Activated T-cell treated with anti-CD3 and anti-CD28 coated beads, Interleukin-2, amount 50 U/mL, for 72 hours (primary cell): ENCODE results near the gene PERM1. TPM values are rescaled to one million over a fixed set of nuclear protein-coding genes. Genes with fewer than 3 reads are reported as not detected.
"Not testable (repeated sequence)": the region's sequence is repeated elsewhere in the genome, so short reads cannot be mapped to it uniquely, and the experiment has no call there.

Source experiments
- ATAC-seq, 2 donors: fragments of 150-1000 bp; cut with Tn5 transposase; replicated peaks in 1 of 2; 2 replicates each; pipeline ENCODE4 v1.10.0; 2021; ENCODE audit warnings: moderate library complexity in 2 of 2, mild to moderate bottlenecking in 1 of 2
- DNase-seq, 2 donors: peaks; one replicate each; pipeline ENCODE4 v3.0.0; 2021 to 2022; ENCODE audit warnings: mixed read lengths in 1 of 2
- H3K27ac Mint-ChIP-seq: one replicate; pipeline ENCODE4 v1.8.0; 2022; ENCODE audit warnings: mild to moderate bottlenecking, moderate library complexity, mixed read lengths
- H3K27me3 Mint-ChIP-seq: one replicate; pipeline ENCODE4 v1.8.0; 2022; ENCODE audit warnings: low read depth, mixed read lengths
- H3K36me3 Mint-ChIP-seq, 2 donors: one replicate each; pipeline ENCODE4 v1.8.0; 2022; ENCODE audit warnings: mixed read lengths in 2 of 2, mild to moderate bottlenecking in 1 of 2; ENCODE audit not compliant: insufficient read depth in 2 of 2
- H3K4me1 Mint-ChIP-seq: one replicate; pipeline ENCODE4 v1.8.0; 2022; ENCODE audit warnings: low read depth, mixed read lengths
- H3K4me3 Mint-ChIP-seq, 2 donors: one replicate each; pipeline ENCODE4 v1.8.0; 2022; ENCODE audit warnings: mild to moderate bottlenecking in 2 of 2, mixed read lengths in 2 of 2, moderate library complexity in 2 of 2
- H3K9me3 Mint-ChIP-seq, 2 donors: one replicate each; pipeline ENCODE4 v1.8.0; 2022; ENCODE audit warnings: mixed read lengths in 2 of 2
- total RNA-seq, 2 donors: library from RNA; stranded (reverse); gene quantifications; one replicate each; pipeline ENCODE4 v1.2.3, GENCODE V29; 2022

The PERM1 gene
- total RNA-seq, 2 donors from 2014 or later: not detected

DNA sequence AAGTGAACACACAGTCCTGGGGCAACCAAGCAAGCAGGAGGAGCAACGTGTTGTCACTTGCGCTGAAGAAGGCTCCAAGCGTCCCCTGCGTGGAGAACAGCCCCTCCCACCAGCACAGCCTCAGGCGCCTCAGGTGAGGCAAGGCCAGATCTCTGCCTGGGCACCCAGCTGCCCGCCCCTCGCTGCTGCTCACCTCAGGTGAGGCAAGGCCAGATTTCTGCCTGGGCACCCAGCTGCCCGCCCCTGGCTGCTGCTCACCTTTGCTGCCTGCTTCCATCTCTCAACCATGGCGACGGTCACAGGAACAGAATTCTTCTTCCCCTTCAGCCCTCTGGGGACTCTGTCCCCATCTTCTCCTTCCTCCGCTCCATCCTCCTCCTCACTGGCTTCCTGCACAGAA, 25.3 kb downstream of the PERM1 start:
- peaks cover 16% of the 10 kb centered on the region for H3K4me1 Mint-ChIP-seq
- no peak overlapping the region for H3K27ac Mint-ChIP-seq
- peaks cover 4 to 13% of the 10 kb centered on the region in 2 donors for H3K36me3 Mint-ChIP-seq
- no peak for ATAC-seq
- no peaks in the 10 kb centered on the region for H3K27me3 Mint-ChIP-seq
- no peaks in the 10 kb centered on the region for H3K9me3 Mint-ChIP-seq
- DNase-seq: no peak
- no peak overlapping the region for H3K4me3 Mint-ChIP-seq

DNA sequence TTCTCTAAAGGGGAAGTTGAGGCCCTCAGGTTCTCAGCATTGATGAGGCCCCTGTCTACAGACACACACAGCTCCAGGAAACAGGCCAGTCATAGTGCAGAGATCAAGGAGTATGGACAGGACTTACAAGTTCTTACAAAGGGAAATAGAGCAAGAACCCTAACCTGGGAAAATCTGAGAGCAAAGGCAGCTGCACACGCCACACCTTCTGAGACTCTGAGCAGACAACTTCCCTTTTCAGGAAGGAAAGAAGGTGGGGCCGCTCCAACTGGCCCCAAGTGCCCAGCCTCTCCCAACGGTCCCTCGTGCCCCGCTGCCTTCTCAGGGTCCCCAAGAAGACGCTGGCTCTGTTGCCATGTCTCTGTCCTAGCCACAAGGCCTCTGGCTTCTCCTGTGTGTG, 26.4 kb downstream of the PERM1 start:
- no peak for DNase-seq
- peaks cover 6 to 22% of the 10 kb centered on the region in 2 donors for H3K36me3 Mint-ChIP-seq
- peaks cover 16% of the 10 kb centered on the region for H3K4me1 Mint-ChIP-seq
- no peak overlapping the region for H3K4me3 Mint-ChIP-seq
- H3K9me3 Mint-ChIP-seq: no peaks in the 10 kb centered on the region
- no peak overlapping the region for H3K27ac Mint-ChIP-seq
- no peak for ATAC-seq
- no peaks in the 10 kb centered on the region for H3K27me3 Mint-ChIP-seq

DNA sequence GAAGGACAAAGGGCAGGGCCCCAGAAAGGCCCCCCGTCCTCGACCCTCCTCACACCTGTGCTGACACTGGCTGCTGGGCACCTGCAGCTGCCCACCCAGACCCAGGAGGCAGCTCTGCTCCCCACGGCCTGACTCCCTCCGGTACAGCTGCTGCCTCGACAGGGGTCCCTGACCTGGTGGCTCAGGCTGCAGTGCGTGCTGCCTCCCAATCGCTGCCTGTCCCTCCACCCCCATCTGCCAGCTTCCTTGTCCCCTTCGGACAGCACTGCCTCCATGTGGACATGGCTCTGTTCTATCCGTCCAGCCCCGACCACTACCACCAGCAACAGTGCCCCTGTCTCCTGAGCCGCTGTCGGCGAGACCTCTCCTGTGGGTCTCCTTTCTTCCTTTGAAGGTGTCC, 27.0 kb downstream of the PERM1 start:
- H3K4me3 Mint-ChIP-seq: no peak overlapping the region
- H3K36me3 Mint-ChIP-seq: peaks cover 10 to 22% of the 10 kb centered on the region in 2 donors
- H3K27me3 Mint-ChIP-seq: no peaks in the 10 kb centered on the region
- no peak overlapping the region for H3K27ac Mint-ChIP-seq
- ATAC-seq (no peak), DNase-seq (no peak)
- H3K4me1 Mint-ChIP-seq: peaks cover 16% of the 10 kb centered on the region
- H3K9me3 Mint-ChIP-seq: no peaks in the 10 kb centered on the region

DNA sequence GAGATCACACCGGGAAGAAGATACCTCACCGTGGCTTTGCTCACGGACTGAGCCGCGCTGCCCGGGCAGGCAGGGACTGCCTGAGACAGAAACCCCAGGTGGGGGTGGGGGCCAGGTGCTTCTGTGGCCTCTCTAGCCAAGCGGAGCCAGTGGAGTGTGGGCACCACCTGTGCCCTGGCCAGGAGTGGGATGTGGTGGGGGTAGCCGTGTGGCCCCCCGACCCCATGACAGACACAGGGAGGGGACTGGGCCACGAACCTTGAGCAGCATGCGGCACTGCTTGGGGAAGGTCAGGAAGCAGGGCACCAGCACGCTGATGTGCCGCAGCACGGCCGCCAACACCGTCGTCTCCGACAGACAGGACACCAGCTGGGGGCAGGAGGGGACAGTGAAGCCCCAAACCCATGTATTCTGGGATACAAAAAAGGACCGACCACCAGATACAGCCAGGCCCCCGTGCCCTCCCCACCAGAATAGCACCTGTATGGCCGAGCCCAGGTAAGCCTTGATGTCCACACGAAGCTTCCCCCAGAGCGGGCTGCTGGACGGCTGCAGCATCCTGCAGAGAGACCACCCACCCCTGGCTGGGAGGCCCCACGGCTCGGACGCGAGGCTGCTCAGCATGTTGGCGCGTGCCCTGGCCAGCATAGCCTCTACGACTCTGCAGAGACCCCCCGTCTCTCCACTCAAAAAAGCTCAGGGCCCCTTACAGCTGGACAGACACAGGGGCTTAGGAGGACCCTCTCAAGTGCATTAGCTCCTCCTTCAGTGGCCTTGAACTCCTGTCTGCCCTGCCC, 28.2 kb downstream of the PERM1 start:
- Mint-ChIP-seq H3K4me1 (peaks cover 16% of the 10 kb centered on the region), H3K27ac (no peak overlapping the region), H3K27me3 (no peaks in the 10 kb centered on the region), H3K4me3 (no peak overlapping the region), H3K9me3 (no peaks in the 10 kb centered on the region), H3K36me3 (peaks cover 10 to 22% of the 10 kb centered on the region in 2 donors)
- no peak for ATAC-seq
- DNase-seq: no peak

DNA sequence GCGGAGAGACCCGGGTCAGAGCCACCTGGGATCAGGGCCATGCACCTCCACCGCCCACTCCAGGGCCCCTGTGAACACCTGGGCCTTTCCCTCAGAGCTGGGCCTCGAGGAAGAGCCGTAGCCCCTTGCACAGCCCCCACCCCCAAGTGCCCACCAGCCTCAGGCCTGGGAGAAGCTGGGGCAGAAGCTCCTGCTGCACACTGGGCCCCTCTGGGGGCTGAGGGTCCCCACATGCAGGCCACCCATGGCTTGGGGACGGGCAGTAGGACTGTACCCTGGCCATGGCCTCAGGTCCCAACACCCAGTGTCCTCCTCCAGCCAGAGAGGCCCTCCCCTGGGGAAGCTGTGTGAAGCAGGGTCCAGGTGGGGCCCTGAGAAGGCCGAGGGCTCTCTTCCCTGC, 29.3 kb downstream of the PERM1 start:
- H3K4me1 Mint-ChIP-seq: peaks cover 5% of the 10 kb centered on the region
- ATAC-seq (no peak), DNase-seq (no peak)
- H3K27me3 Mint-ChIP-seq: no peaks in the 10 kb centered on the region
- H3K36me3 Mint-ChIP-seq: peaks cover 8 to 21% of the 10 kb centered on the region in 2 donors
- no peak overlapping the region for H3K4me3 Mint-ChIP-seq
- H3K27ac Mint-ChIP-seq: no peak overlapping the region
- H3K9me3 Mint-ChIP-seq: no peaks in the 10 kb centered on the region

DNA sequence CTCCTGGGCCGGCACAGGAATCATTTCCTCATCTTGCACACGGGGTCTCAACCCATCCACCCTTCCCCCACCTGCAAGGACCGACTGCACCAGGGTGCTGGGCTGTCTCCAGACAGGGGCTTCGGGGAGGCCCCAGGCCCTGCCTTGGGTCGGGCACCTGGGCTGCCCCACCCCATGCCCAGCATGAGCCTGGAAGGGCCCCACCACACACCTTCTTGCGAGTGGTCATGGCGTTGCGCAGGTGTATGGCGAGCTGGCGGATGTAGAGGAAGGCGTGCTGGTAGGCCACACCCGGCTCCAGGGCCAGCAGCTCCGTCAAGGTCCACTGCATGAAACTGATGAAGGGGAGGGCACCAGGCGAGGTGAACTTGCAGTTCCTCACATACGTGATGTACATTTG, 29.7 kb downstream of the PERM1 start:
- H3K36me3 Mint-ChIP-seq: peaks cover 8 to 21% of the 10 kb centered on the region in 2 donors
- DNase-seq (no peak), ATAC-seq (no peak)
- H3K9me3 Mint-ChIP-seq: no peaks in the 10 kb centered on the region
- H3K4me1 Mint-ChIP-seq: peaks cover under 1% of the 10 kb centered on the region
- H3K27ac Mint-ChIP-seq: no peak overlapping the region
- no peaks in the 10 kb centered on the region for H3K27me3 Mint-ChIP-seq
- H3K4me3 Mint-ChIP-seq: no peak overlapping the region

DNA sequence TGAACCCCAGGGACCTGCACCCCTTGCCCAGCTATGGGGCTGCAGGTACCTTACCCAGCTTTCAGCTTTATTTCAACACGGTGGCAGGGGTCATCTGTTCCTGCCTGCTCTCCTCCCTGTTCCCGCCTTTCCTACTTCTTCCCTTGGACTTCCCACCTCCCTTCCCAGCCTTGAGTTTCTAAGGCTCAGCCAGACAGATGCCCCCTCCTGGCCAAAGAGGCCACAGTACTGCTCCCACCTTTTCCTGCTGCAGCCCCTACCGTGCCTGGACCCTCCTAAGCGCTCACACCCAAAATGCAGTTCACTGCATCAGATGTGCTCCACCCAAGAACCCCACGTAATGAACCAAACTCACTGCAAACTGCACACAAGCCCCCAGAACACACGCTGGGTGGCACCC, 30.5 kb downstream of the PERM1 start:
- Mint-ChIP-seq H3K36me3 (peaks cover 8 to 21% of the 10 kb centered on the region in 2 donors), H3K27me3 (no peaks in the 10 kb centered on the region), H3K4me3 (no peak overlapping the region), H3K4me1 (no peaks in the 10 kb centered on the region), H3K27ac (no peak overlapping the region), H3K9me3 (no peaks in the 10 kb centered on the region)
- ATAC-seq: no peak
- no peak for DNase-seq

DNA sequence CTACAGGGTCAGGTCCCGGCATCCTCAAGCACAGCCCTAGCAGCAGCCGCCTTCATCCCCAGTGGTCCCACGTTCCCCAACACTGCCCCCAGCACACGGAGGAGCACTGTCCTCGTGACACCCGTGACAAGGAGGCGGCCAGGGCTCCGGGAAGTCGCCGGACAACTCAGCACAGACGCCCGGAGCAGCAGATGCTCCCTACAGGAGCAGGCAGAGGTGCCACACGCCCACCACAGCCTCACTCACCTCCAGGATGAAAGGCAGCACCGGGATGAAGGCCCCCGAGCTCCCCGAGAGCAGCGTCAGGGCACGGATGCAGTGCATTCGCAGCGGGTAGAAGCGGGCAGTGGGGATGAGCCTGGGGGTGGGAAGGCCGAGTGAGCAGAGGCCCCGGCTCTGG, 31.0 kb downstream of the PERM1 start:
- Mint-ChIP-seq H3K4me1 (no peaks in the 10 kb centered on the region), H3K27ac (no peak overlapping the region), H3K27me3 (no peaks in the 10 kb centered on the region), H3K36me3 (peaks cover 8 to 21% of the 10 kb centered on the region in 2 donors), H3K4me3 (no peak overlapping the region), H3K9me3 (no peaks in the 10 kb centered on the region)
- DNase-seq (no peak), ATAC-seq (no peak)

DNA sequence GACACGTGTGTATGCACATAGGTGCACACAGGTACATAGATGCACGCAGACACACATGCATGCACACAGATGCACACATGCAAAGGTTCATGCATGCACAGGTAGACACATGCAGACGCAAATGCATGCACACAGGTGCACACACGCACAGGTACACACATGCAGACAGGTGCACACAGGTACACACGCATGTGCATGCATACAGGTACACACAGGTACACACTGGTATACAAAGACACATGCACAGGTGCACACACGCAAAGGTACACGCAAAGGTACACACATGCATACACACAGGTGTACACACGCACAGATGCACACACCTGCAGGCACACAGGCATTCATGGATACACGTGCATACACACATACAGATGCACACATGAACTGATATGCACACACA, 31.6 kb downstream of the PERM1 start:
- no peaks in the 10 kb centered on the region for H3K9me3 Mint-ChIP-seq
- H3K36me3 Mint-ChIP-seq: peaks cover 6 to 19% of the 10 kb centered on the region in 2 donors
- H3K4me1 Mint-ChIP-seq: no peaks in the 10 kb centered on the region
- H3K27ac Mint-ChIP-seq: no peak overlapping the region
- ATAC-seq (no peak), DNase-seq (no peak)
- no peaks in the 10 kb centered on the region for H3K27me3 Mint-ChIP-seq
- no peak overlapping the region for H3K4me3 Mint-ChIP-seq

DNA sequence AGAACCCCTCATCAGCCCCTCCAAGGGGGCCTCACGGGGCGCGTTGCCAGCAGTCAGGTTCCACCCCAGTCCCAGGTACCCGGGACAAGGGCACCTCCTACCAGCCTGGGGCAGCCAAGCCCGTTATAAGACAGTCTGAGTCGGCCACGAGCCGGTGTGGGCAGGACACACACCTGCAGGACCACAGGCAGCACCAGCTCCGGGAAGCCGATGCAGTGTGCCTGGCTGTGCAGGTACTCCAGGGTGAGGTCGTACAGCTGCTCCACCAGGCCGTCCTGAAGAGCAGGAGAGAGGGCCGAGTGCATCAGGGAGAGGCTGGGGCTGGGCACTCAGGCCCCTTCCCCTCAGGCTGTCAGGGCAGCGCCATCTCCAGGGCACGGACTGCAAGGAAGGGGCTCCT, 33.9 kb downstream of the PERM1 start:
- H3K4me3 Mint-ChIP-seq: no peak overlapping the region
- H3K9me3 Mint-ChIP-seq: no peaks in the 10 kb centered on the region
- H3K36me3 Mint-ChIP-seq: peaks cover 6 to 11% of the 10 kb centered on the region in 2 donors
- H3K27ac Mint-ChIP-seq: no peak overlapping the region
- H3K4me1 Mint-ChIP-seq: no peaks in the 10 kb centered on the region
- H3K27me3 Mint-ChIP-seq: no peaks in the 10 kb centered on the region
- DNase-seq (no peak), ATAC-seq (no peak)

DNA sequence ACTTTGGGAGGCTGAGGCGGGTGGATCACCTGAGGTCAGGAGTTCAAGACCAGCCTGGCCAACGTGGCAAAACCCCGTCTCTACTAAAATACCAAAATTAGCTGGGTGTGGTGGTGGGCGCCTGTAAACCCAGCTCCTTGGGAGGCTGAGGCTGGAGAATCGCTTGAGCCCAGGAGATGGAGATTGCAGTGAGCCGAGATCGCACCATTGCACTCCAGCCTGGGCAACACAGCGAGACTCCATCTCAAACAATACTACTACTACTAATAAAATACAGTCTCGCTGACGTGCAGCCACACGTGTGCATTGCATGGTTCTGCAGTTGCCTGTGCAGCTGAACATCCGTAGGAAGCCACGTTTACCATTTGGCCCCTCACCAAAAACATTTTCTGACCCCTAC, 35.1 kb downstream of the PERM1 start:
- not testable (repeated sequence) for ATAC-seq, H3K27ac Mint-ChIP-seq, DNase-seq, H3K4me3 Mint-ChIP-seq, H3K27me3 Mint-ChIP-seq, H3K4me1 Mint-ChIP-seq, H3K9me3 Mint-ChIP-seq
- H3K36me3 Mint-ChIP-seq: peaks cover 6 to 11% of the 10 kb centered on the region in 2 donors

DNA sequence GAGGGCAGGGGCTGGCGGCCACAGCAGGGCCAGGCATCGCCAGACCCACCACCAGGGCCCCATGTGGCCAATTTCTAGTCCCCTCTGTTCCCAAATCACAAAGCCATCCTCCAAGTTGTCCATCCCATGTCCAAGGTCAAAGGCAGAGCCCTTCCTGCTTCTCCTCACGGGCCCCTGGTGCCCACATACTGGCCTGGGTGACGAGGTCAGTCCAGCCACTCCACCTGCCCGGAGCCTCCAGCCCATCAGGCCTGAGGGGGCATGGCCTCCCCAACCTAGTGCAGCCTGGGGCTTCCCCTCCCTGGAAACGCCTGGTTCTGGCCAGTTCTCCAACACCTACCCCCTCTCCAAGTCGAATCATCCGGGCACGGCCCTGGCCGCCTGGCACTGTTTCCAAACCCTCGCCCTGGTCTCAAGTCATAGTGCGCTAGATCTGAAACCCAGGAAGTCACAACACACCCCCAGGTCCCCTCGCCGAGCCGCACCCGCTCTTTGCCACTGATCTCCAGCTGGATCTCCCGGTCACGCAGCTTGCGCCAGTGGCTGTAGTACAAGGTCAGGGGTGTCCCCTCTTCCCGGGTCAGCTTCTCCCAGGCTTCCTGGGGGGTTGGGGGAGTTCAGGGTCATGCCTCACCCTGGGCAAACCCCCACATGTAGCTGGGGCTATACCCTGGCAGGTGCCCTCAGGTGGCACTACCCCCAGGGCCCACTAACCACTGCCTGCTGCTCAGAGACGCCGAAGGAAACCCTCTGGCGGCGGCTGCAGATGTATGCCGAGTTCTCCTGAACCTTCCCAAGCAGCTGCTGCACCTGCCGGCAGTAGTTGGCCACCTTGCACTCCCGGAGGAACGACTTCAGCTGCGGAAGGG, 36.0 kb downstream of the PERM1 start:
- no peak overlapping the region for H3K4me3 Mint-ChIP-seq
- peaks cover 5% of the 10 kb centered on the region for H3K4me1 Mint-ChIP-seq
- H3K27ac Mint-ChIP-seq: no peak overlapping the region
- peaks cover 6 to 7% of the 10 kb centered on the region in 2 donors for H3K36me3 Mint-ChIP-seq
- H3K27me3 Mint-ChIP-seq: peaks cover 6% of the 10 kb centered on the region
- no peaks in the 10 kb centered on the region for H3K9me3 Mint-ChIP-seq
- no peak for DNase-seq
- ATAC-seq: no peak
